Osteoblast (primary cell): Measurements from ENCODE around the gene GFRA1. TPM values are rescaled to one million over a fixed set of nuclear protein-coding genes. Genes with fewer than 3 reads are reported as not detected.

Source experiments
- DNase-seq: peaks from one replicate; pipeline ENCODE4 v3.0.0; 2011; ENCODE audit warnings: low spot score, mixed read lengths; ENCODE audit not compliant: insufficient read length; ENCODE audit errors: missing footprints
- H2AFZ ChIP-seq: 2 replicates; pipeline ENCODE4 v1.6.0; 2011; ENCODE audit warnings: mild to moderate bottlenecking, low read length
- H3K27ac ChIP-seq: 2 replicates; pipeline ENCODE4 v1.5.1; 2011; ENCODE audit warnings: mild to moderate bottlenecking, low read depth, low read length, moderate library complexity
- H3K27me3 ChIP-seq: 2 replicates; pipeline ENCODE4 v1.6.0; 2012; ENCODE audit warnings: mild to moderate bottlenecking, control low read depth, inconsistent platforms, low read length, moderate library complexity; ENCODE audit not compliant: insufficient read depth
- H3K36me3 ChIP-seq: 2 replicates; pipeline ENCODE4 v1.5.1; 2011; ENCODE audit warnings: mild to moderate bottlenecking, low read length, control low read depth, moderate library complexity; ENCODE audit not compliant: insufficient read depth
- H3K4me1 ChIP-seq: 2 replicates; pipeline ENCODE4 v1.5.1; 2011; ENCODE audit warnings: mild to moderate bottlenecking, low read length, control low read depth, moderate library complexity; ENCODE audit not compliant: insufficient read depth
- H3K4me2 ChIP-seq: 2 replicates; pipeline ENCODE4 v1.6.0; 2011; ENCODE audit warnings: mild to moderate bottlenecking, low read length; ENCODE audit not compliant: insufficient read depth
- H3K4me3 ChIP-seq: fragments of 200-600 bp; sonication (generic); 3 replicates; pipeline ENCODE4 v1.5.1; 2012; ENCODE audit warnings: mild to moderate bottlenecking, low read length, inconsistent platforms; ENCODE audit not compliant: insufficient read depth
- H3K79me2 ChIP-seq: 2 replicates; pipeline ENCODE4 v1.6.0; 2012; ENCODE audit warnings: mild to moderate bottlenecking, low read length, control low read depth, inconsistent platforms; ENCODE audit not compliant: insufficient read depth
- H3K9me3 ChIP-seq: 2 replicates; pipeline ENCODE4 v1.5.1; 2011; ENCODE audit warnings: low read depth, low read length, control low read depth
- H4K20me1 ChIP-seq: 2 replicates; pipeline ENCODE4 v1.6.0; 2012; ENCODE audit warnings: mild to moderate bottlenecking, low read length, control low read depth; ENCODE audit not compliant: insufficient read depth
- CTCF ChIP-seq: IDR thresholded peaks from 2 replicates; pipeline ENCODE4 v1.5.1; 2011; ENCODE audit warnings: mild to moderate bottlenecking, low read depth, low read length, moderate library complexity; ENCODE audit errors: extremely low read depth
- total RNA-seq: library from RNA; depleted of rRNA; stranded (reverse); fragments of >200 nt; gene quantifications from 2 replicates; pipeline ENCODE4 v1.2.3, GENCODE V29; 2012

The GFRA1 gene
- total RNA-seq, 1 donor: 76.0 TPM

DNA sequence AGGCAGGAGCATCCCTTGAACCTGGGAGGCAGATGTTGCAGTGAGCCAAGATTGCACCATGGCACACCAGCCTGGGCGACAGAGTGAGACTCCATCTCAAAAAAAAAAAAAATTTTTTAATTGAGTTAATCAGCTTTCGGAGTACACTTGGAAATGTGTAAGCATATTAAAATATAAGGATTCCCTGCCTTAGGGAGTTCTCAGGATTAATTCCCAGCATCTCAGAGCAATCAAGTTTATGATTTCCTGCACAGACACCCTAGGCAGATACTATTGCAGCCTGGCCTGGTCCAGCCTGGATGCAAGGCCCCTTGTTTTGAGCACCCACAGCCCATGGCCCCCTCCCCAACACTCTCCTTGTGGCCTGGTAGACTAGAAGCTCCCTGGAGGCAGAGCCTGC is 39.8 kb downstream of the GFRA1 start:
- H3K27ac ChIP-seq: no peak overlapping the region
- no peak overlapping the region for H3K4me2 ChIP-seq
- H3K9me3 ChIP-seq: no peaks in the 10 kb centered on the region
- no peak overlapping the region for H3K4me3 ChIP-seq
- TF ChIP-seq CTCF: no peak
- no peaks in the 10 kb centered on the region for H3K4me1 ChIP-seq
- H2AFZ ChIP-seq: no peak overlapping the region
- H3K36me3 ChIP-seq: no peaks in the 10 kb centered on the region
- no peak for DNase-seq
- no peaks in the 10 kb centered on the region for H3K79me2 ChIP-seq
- H3K27me3 ChIP-seq: no peaks in the 10 kb centered on the region
- H4K20me1 ChIP-seq: no peaks in the 10 kb centered on the region

GRCh38 chr10:116232613-116233012 is 40.4 kb downstream of the GFRA1 start:
- Histone ChIP-seq H3K36me3 (no peaks in the 10 kb centered on the region), H2AFZ (no peak overlapping the region), H3K79me2 (no peaks in the 10 kb centered on the region), H4K20me1 (no peaks in the 10 kb centered on the region), H3K9me3 (no peaks in the 10 kb centered on the region), H3K4me2 (no peak overlapping the region), H3K4me3 (no peak overlapping the region), H3K27ac (no peak overlapping the region), H3K27me3 (no peaks in the 10 kb centered on the region), H3K4me1 (no peaks in the 10 kb centered on the region)
- DNase-seq: no peak
- no peak for TF ChIP-seq CTCF

- Histone ChIP-seq H3K4me3 (no peak overlapping the region), H3K27me3 (no peaks in the 10 kb centered on the region), H3K4me2 (no peak overlapping the region), H3K9me3 (no peaks in the 10 kb centered on the region), H3K79me2 (no peaks in the 10 kb centered on the region), H2AFZ (no peak overlapping the region), H3K4me1 (peaks cover 3% of the 10 kb centered on the region), H4K20me1 (no peaks in the 10 kb centered on the region), H3K36me3 (no peaks in the 10 kb centered on the region), H3K27ac (no peak overlapping the region)
- TF ChIP-seq CTCF: no peak
- no peak for DNase-seq
These were observed 46.2 kb downstream of the GFRA1 start for GRCh38 chr10:116226766-116227165.

DNA sequence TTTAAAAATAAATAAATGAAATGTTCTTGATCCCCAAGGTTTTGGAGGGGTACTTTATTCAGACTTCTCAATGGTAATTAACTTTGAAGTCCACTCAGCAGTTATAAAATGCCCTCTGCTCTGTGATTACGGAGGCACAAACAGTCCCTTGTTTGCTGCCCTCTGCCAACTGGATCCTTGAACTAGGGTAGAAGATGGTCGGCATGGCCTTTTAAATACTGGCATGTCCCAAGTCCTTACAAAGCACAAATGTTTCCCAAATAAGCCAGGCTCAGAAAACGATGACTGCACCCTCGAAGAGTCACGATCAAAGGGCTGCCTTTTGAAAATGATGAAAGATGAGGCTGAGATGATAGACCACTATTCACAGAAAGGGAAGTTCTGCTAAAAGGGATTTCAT is 47.0 kb downstream of the GFRA1 start:
- no peak for TF ChIP-seq CTCF
- H3K9me3 ChIP-seq: no peaks in the 10 kb centered on the region
- H3K4me1 ChIP-seq: peaks cover 3% of the 10 kb centered on the region
- no peak overlapping the region for H3K27ac ChIP-seq
- no peaks in the 10 kb centered on the region for H3K27me3 ChIP-seq
- no peaks in the 10 kb centered on the region for H3K79me2 ChIP-seq
- H2AFZ ChIP-seq: no peak overlapping the region
- H3K36me3 ChIP-seq: no peaks in the 10 kb centered on the region
- no peaks in the 10 kb centered on the region for H4K20me1 ChIP-seq
- H3K4me3 ChIP-seq: no peak overlapping the region
- H3K4me2 ChIP-seq: no peak overlapping the region
- DNase-seq: no peak
